H1 (cell line): ENCODE measurements around the gene ZNF221. TPM values are rescaled to one million over a fixed set of nuclear protein-coding genes. Genes with fewer than 3 reads are reported as not detected.
"Not testable (repeated sequence)": the region's sequence is repeated elsewhere in the genome, so short reads cannot be mapped to it uniquely, and the experiment has no call there.

ENCODE experiments used
- CTCF ChIA-PET: fragments of 300-600 bp; sonication (Branson Sonifier 250); formaldehyde crosslinking; loops from one replicate; lab custom pipeline; 2021; ENCODE audit not compliant: partially characterized antibody; lab: Charles Lee
- POLR2A ChIA-PET: fragments of 300-600 bp; sonication (Branson Sonifier 250); formaldehyde crosslinking; loops from one replicate; lab custom pipeline; 2021; ENCODE audit warnings: inconsistent platforms; ENCODE audit not compliant: partially characterized antibody; lab: Charles Lee
- DNase-seq, 2 experiments: peaks; one replicate each; pipeline versions ENCODE4 v3.0.0 to v3.0.0-alpha.2; 2010 to 2022; ENCODE audit warnings: low spot score in 2 of 2, low read depth in 1 of 2, mixed read lengths in 1 of 2
- FAIRE-seq: peaks from 2 replicates; lab custom pipeline; 2011; peaks lifted over from hg19 to GRCh38; lab: Jason Lieb, UNC
- H2AFZ ChIP-seq: 2 replicates; pipeline ENCODE4 v1.8.1; 2012; ENCODE audit warnings: low read length, inconsistent platforms
- H2AK5ac ChIP-seq: 2 replicates; pipeline ENCODE4 v1.6.1; 2013; ENCODE audit warnings: low read depth, low read length
- H2BK120ac ChIP-seq: replicated peaks from 2 replicates; pipeline ENCODE3; 2013; ENCODE audit warnings: low read depth, low read length, inconsistent platforms
- H2BK12ac ChIP-seq: 2 replicates; pipeline ENCODE4 v1.6.1; 2013; ENCODE audit warnings: low read depth, low read length
- H2BK15ac ChIP-seq: 2 replicates; pipeline ENCODE4 v1.6.1; 2013; ENCODE audit warnings: low read length
- H2BK20ac ChIP-seq: 2 replicates; pipeline ENCODE4 v1.6.1; 2013; ENCODE audit warnings: low read length
- H2BK5ac ChIP-seq: 2 replicates; pipeline ENCODE4 v1.6.1; 2013; ENCODE audit warnings: low read depth, low read length
- H3K14ac ChIP-seq: 2 replicates; pipeline ENCODE4 v1.6.1; 2013; ENCODE audit warnings: inconsistent platforms; ENCODE audit not compliant: insufficient read length
- H3K18ac ChIP-seq: 2 replicates; pipeline ENCODE4 v1.6.1; 2013; ENCODE audit warnings: low read length; ENCODE audit errors: extremely low read depth
- H3K23ac ChIP-seq: 2 replicates; pipeline ENCODE4 v1.6.1; 2013; ENCODE audit warnings: inconsistent platforms; ENCODE audit not compliant: insufficient read length
- H3K23me2 ChIP-seq: 2 replicates; pipeline ENCODE4 v1.6.1; 2013; ENCODE audit warnings: low read depth, low read length
- H3K27ac ChIP-seq: 2 replicates; pipeline ENCODE4 v1.6.1; 2011; ENCODE audit warnings: low read depth, low read length, inconsistent platforms
- H3K27me3 ChIP-seq, 4 experiments: replicated peaks in 1 of 4; 1 replicate in 1 of 4; 2 replicates in 3 of 4; pipeline versions ENCODE4 v1.6.1 to v1.8.1; 2011 to 2013; ENCODE audit warnings: low read length in 3 of 4, mild to moderate bottlenecking in 3 of 4, inconsistent platforms in 2 of 4, mixed read lengths in 2 of 4, moderate library complexity in 1 of 4; ENCODE audit not compliant: control insufficient read depth in 3 of 4, insufficient read depth in 3 of 4; ENCODE audit errors: extremely low read depth in 1 of 4
- H3K36me3 ChIP-seq, 4 experiments: 2 replicates each; pipeline versions ENCODE4 v1.6.1 to v1.8.1; 2011 to 2013; ENCODE audit warnings: mild to moderate bottlenecking in 4 of 4, low read length in 3 of 4, moderate library complexity in 2 of 4, control low read depth in 1 of 4, inconsistent platforms in 1 of 4; ENCODE audit not compliant: insufficient read depth in 4 of 4, control insufficient read depth in 2 of 4
- H3K4ac ChIP-seq: replicated peaks from 2 replicates; pipeline ENCODE3; 2013; ENCODE audit warnings: low read length, low read depth, mixed read lengths, inconsistent platforms; ENCODE audit not compliant: insufficient read length
- H3K4me1 ChIP-seq, 4 experiments: replicated peaks in 1 of 4; 1 replicate in 1 of 4; 2 replicates in 3 of 4; pipeline versions ENCODE4 v1.6.1 to v1.8.1; 2011 to 2013; ENCODE audit warnings: low read length in 3 of 4, inconsistent platforms in 2 of 4, mixed read lengths in 1 of 4; ENCODE audit not compliant: insufficient read depth in 4 of 4, control insufficient read depth in 3 of 4
- H3K4me2 ChIP-seq, 2 experiments: 2 replicates each; pipeline versions ENCODE4 v1.6.1 to v1.8.1; 2011 to 2013; ENCODE audit warnings: low read depth in 2 of 2, low read length in 2 of 2, control low read depth in 1 of 2, inconsistent platforms in 1 of 2, mild to moderate bottlenecking in 1 of 2; ENCODE audit not compliant: insufficient read depth in 1 of 2
- H3K4me3 ChIP-seq, 4 experiments: fragments of 200-600, 300-600 bp in 1 of 4; sonication (generic), shearing (Covaris generic), sonication (Bioruptor Twin) in 1 of 4; 2 replicates each; pipeline versions ENCODE4 v1.5.1 to v1.8.1; 2011 to 2016; ENCODE audit warnings: low read length in 4 of 4, low read depth in 3 of 4, control low read depth in 2 of 4, inconsistent platforms in 2 of 4, mild to moderate bottlenecking in 2 of 4, mixed read lengths in 1 of 4, moderate library complexity in 1 of 4; ENCODE audit not compliant: insufficient read depth in 2 of 4; ENCODE audit errors: extremely low read depth in 1 of 4
- H3K56ac ChIP-seq: replicated peaks from 2 replicates; pipeline ENCODE3; 2013; ENCODE audit warnings: low read depth, mild to moderate bottlenecking, mixed read lengths, low read length, inconsistent platforms; ENCODE audit not compliant: insufficient read length
- H3K79me1 ChIP-seq: 2 replicates; pipeline ENCODE4 v1.6.1; 2013; ENCODE audit warnings: low read depth, low read length, control low read depth
- H3K79me2 ChIP-seq, 2 experiments: 2 replicates each; pipeline versions ENCODE4 v1.6.1 to v1.8.1; 2012 to 2013; ENCODE audit warnings: low read length in 2 of 2, mild to moderate bottlenecking in 2 of 2, inconsistent platforms in 1 of 2; ENCODE audit not compliant: insufficient read depth in 2 of 2, control insufficient read depth in 1 of 2
- H3K9ac ChIP-seq, 4 experiments: replicated peaks in 1 of 4; 1 replicate in 1 of 4; 2 replicates in 3 of 4; pipeline versions ENCODE4 v1.6.1 to v1.8.1; 2011 to 2013; ENCODE audit warnings: low read depth in 3 of 4, low read length in 3 of 4, control low read depth in 2 of 4, mild to moderate bottlenecking in 2 of 4, moderate library complexity in 2 of 4, inconsistent platforms in 1 of 4; ENCODE audit errors: extremely low read depth in 1 of 4
- H3K9me3 ChIP-seq, 2 experiments: 2 replicates each; pipeline versions ENCODE4 v1.6.1 to v1.8.1; 2012 to 2013; ENCODE audit warnings: mild to moderate bottlenecking in 2 of 2, moderate library complexity in 2 of 2, control low read depth in 1 of 2, inconsistent platforms in 1 of 2, low read depth in 1 of 2, low read length in 1 of 2, mixed read lengths in 1 of 2; ENCODE audit not compliant: insufficient read depth in 2 of 2
- H4K20me1 ChIP-seq, 2 experiments: replicated peaks in 1 of 2; 2 replicates each; pipeline versions ENCODE3 to v1.8.1; 2011 to 2013; ENCODE audit warnings: inconsistent platforms in 2 of 2, low read length in 2 of 2, mild to moderate bottlenecking in 1 of 2; ENCODE audit not compliant: insufficient read depth in 2 of 2, control insufficient read depth in 1 of 2
- H4K5ac ChIP-seq: 2 replicates; pipeline ENCODE4 v1.6.1; 2013; ENCODE audit warnings: low read length, low read depth, mixed read lengths, inconsistent platforms; ENCODE audit not compliant: insufficient read length
- H4K8ac ChIP-seq: 2 replicates; pipeline ENCODE4 v1.8.0; 2013; ENCODE audit warnings: mild to moderate bottlenecking, moderate library complexity, low read length, inconsistent platforms; ENCODE audit not compliant: insufficient read depth; ENCODE audit errors: extremely low read depth
- H4K91ac ChIP-seq: replicated peaks from 2 replicates; pipeline ENCODE3; 2013; ENCODE audit warnings: low read length, mixed read lengths, inconsistent platforms; ENCODE audit not compliant: insufficient read length
- WGBS, 2 experiments: shearing (Covaris generic) in 1 of 2; methylation state at CpG; one replicate each; pipeline versions ENCODE4 v1.1.6 to v1.1.7; 2013 to 2015; ENCODE audit warnings: low lambda C conversion rate in 2 of 2, mixed read lengths in 2 of 2, inconsistent platforms in 1 of 2, low coverage in 1 of 2, missing lambda C conversion rate in 1 of 2; ENCODE audit not compliant: insufficient replicate concordance in 2 of 2, insufficient coverage in 1 of 2, insufficient read length in 1 of 2; ENCODE audit errors: extremely low coverage in 1 of 2, missing lambda C conversion rate in 1 of 2; 5-methylcytosine and 5-hydroxymethylcytosine counted together
- polyA plus RNA-seq, 7 experiments: library from polyadenylated mRNA; depleted of rRNA in 3 of 7; stranded (reverse) in 5 of 7; unstranded in 2 of 7; fragments of >200 nt in 5 of 7; fragments of 200-250 nt in 2 of 7; gene quantifications; 1 replicate in 5 of 7; 2 replicates in 1 of 7; 4 replicates in 1 of 7; pipeline versions ENCODE4 v1.2.1 to v1.2.3, GENCODE V29; 2011 to 2013; ENCODE audit warnings: missing spikeins in 2 of 7, mixed read lengths in 2 of 7
- total RNA-seq: library from RNA; stranded (reverse); fragmentation: NEBNext Ultra II Directional; extraction: Animal tissue kit (Norgen Biotek cat#: 25700); gene quantifications from 2 replicates; pipeline ENCODE4 v1.2.1, GENCODE V29; 2021

The ZNF221 gene
- total and polyA plus RNA-seq, 2 of the 8 experiments (the other 6 are each of a cell fraction or from before 2014, with no cell fraction given): 0.50 to 8.4 TPM

GRCh38 chr19:43947412-43947811 lies 3.6 kb upstream of the ZNF221 start:
- H3K14ac ChIP-seq, H3K4me1 ChIP-seq: not testable (repeated sequence)
- POLR2A ChIA-PET: interaction anchor here (1.0 kb wide), 1 partner anchor 12 kb away, joined by 3 read pairs; the partner anchor contains the start of gene ZNF45

GRCh38 chr19:43949803-43950202 lies 1.2 kb upstream of the ZNF221 start:
- H3K4me2 ChIP-seq, FAIRE-seq, H2AFZ ChIP-seq, H3K23ac ChIP-seq, H4K20me1 ChIP-seq, H3K4me1 ChIP-seq, H2BK12ac ChIP-seq, H2AK5ac ChIP-seq, H2BK15ac ChIP-seq, H3K79me2 ChIP-seq, H3K56ac ChIP-seq, H3K18ac ChIP-seq, H4K8ac ChIP-seq, H4K91ac ChIP-seq, H3K23me2 ChIP-seq, H2BK5ac ChIP-seq, H3K9ac ChIP-seq, H2BK120ac ChIP-seq, H3K14ac ChIP-seq, H3K4ac ChIP-seq, H2BK20ac ChIP-seq, H3K4me3 ChIP-seq, H3K36me3 ChIP-seq, H3K27me3 ChIP-seq, H3K79me1 ChIP-seq, POLR2A ChIA-PET, DNase-seq, H3K27ac ChIP-seq, H4K5ac ChIP-seq, H3K9me3 ChIP-seq: not testable (repeated sequence)
- CTCF ChIA-PET: interaction anchor here (0.7 to 1.7 kb wide), 3 partner anchors 15 to 183 kb away, joined by 3 to 5 read pairs (median 5); partner anchors contain the start of gene ZNF45
- WGBS, 2 experiments: 79% methylated on average over 2 of the region's 2 CpGs; no CpG with 5 or more reads in 1 of the 2 experiments

More at GRCh38 chr19:43947412-43947811, 3.6 kb upstream of the ZNF221 start:
- H2BK20ac ChIP-seq, H3K23ac ChIP-seq, DNase-seq, H2BK12ac ChIP-seq, H2BK5ac ChIP-seq, H3K4ac ChIP-seq, H2BK120ac ChIP-seq, H3K36me3 ChIP-seq, H3K79me1 ChIP-seq, H4K5ac ChIP-seq, H3K9ac ChIP-seq, H4K8ac ChIP-seq, H3K4me2 ChIP-seq, H4K20me1 ChIP-seq, H2AFZ ChIP-seq, H3K27me3 ChIP-seq, H3K18ac ChIP-seq, FAIRE-seq, H3K23me2 ChIP-seq, H2BK15ac ChIP-seq, CTCF ChIA-PET, H3K56ac ChIP-seq, H3K79me2 ChIP-seq, H3K9me3 ChIP-seq, H3K4me3 ChIP-seq, H4K91ac ChIP-seq, H3K27ac ChIP-seq, H2AK5ac ChIP-seq: not testable (repeated sequence)
- 0% methylated on average over 1 of the region's 1 CpG; no CpG with 5 or more reads in 1 of the 2 experiments for WGBS, 2 experiments
